ENCODE data around the gene ANKRD40CL. TPM values are rescaled to one million over a fixed set of nuclear protein-coding genes. Genes with fewer than 3 reads are reported as not detected.
A peak's percentile ranks its signal among the peaks of the same experiment; 100 is the strongest.

Gene ANKRD40CL
- total and polyA plus RNA-seq, 9 of the 15 experiments (the other 6 are each of a cell fraction or from before 2014, with no cell fraction given): not detected

DNA sequence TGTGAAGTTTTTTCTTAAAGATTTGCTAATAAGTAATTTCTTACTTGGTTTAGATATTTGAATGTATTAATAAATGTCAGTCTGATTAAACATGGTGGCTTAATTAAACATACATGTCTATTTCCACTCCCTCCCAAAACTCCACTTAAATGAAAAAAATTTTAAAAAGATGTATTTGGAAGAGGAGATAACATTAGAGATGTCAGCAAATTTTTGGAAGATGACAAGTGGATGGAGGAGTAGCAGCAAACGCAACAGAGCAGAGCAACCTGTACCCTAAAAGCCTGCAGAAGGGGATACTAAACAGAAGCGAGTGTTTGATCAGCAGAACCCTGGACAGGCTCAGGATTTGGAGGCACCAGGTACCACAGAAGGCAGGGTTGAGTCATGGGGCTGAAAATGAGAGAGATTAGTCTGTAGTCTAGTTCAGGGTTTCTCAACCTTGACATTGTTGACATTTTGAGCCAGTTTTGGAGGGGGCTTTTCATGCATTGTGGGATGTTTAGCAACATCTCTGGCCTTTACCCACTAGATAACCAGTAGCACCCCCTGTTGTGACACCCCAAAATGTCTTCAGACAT is 30.1 kb downstream of the ANKRD40CL start:
- Histone ChIP-seq H4K20me1 (replicated peaks; ENCODE audit: control insufficient read depth, insufficient read depth, low read length) (peaks cover 1% of the 10 kb centered on the region; the same call in 1 of the 2 replicates), H3K4me3 (no peak overlapping the region), H3K9me1 (ENCODE audit: control insufficient read depth, insufficient read depth, low read length) (no peaks in the 10 kb centered on the region), H2AFZ (ENCODE audit: low read depth, low read length) (no peak overlapping the region), H3K79me2 (ENCODE audit: control insufficient read depth, insufficient read depth, low read length) (peaks cover 91% of the 10 kb centered on the region), H3K9ac (ENCODE audit: insufficient read depth in 1 of 2, low read depth in 2 of 2, low read length in 2 of 2) (no peak overlapping the region), H3K36me3 (ENCODE audit: control insufficient read depth, insufficient read depth, low read length) (peaks cover 79% of the 10 kb centered on the region), H3K27ac (ENCODE audit: extremely low read depth, low read depth, low read length) (no peak overlapping the region), H3K9me3 (replicated peaks; ENCODE audit: control insufficient read depth, insufficient read depth, low read depth, low read length) (no peaks in the 10 kb centered on the region), H3K27me3 (ENCODE audit: control insufficient read depth in 2 of 2, insufficient read depth in 2 of 2, low read length in 2 of 2) (no peaks in the 10 kb centered on the region), H3K4me1 (replicated peaks in 1 of 2; ENCODE audit: control insufficient read depth in 2 of 2, insufficient read depth in 2 of 2, low read length in 2 of 2) (no peaks in the 10 kb centered on the region), H3K4me2 (ENCODE audit: insufficient read depth, low read length) (no peak overlapping the region)
- in situ Hi-C loops (cut with MboI) (no loop called here), intact Hi-C loops (cut with micrococcal nuclease) (no loop called here)
- DNase-seq (ENCODE audit: extremely low read depth in 1 of 4, low spot score in 3 of 4) (no peak), FAIRE-seq (no peak), ATAC-seq (no peak)
- ChIA-PET CTCF (ENCODE audit: low intra/inter-chr PET ratio) (no interaction called here), POLR2A (no interaction called here)
- TF ChIP-seq C11orf30 (IDR thresholded peaks at IDR 0.05; ENCODE audit: low read depth): peak; percentile 52
- TF ChIP-seq ZNF316 (IDR thresholded peaks at IDR 0.05): peak; percentile 67
- TF ChIP-seq, protein P1, sequence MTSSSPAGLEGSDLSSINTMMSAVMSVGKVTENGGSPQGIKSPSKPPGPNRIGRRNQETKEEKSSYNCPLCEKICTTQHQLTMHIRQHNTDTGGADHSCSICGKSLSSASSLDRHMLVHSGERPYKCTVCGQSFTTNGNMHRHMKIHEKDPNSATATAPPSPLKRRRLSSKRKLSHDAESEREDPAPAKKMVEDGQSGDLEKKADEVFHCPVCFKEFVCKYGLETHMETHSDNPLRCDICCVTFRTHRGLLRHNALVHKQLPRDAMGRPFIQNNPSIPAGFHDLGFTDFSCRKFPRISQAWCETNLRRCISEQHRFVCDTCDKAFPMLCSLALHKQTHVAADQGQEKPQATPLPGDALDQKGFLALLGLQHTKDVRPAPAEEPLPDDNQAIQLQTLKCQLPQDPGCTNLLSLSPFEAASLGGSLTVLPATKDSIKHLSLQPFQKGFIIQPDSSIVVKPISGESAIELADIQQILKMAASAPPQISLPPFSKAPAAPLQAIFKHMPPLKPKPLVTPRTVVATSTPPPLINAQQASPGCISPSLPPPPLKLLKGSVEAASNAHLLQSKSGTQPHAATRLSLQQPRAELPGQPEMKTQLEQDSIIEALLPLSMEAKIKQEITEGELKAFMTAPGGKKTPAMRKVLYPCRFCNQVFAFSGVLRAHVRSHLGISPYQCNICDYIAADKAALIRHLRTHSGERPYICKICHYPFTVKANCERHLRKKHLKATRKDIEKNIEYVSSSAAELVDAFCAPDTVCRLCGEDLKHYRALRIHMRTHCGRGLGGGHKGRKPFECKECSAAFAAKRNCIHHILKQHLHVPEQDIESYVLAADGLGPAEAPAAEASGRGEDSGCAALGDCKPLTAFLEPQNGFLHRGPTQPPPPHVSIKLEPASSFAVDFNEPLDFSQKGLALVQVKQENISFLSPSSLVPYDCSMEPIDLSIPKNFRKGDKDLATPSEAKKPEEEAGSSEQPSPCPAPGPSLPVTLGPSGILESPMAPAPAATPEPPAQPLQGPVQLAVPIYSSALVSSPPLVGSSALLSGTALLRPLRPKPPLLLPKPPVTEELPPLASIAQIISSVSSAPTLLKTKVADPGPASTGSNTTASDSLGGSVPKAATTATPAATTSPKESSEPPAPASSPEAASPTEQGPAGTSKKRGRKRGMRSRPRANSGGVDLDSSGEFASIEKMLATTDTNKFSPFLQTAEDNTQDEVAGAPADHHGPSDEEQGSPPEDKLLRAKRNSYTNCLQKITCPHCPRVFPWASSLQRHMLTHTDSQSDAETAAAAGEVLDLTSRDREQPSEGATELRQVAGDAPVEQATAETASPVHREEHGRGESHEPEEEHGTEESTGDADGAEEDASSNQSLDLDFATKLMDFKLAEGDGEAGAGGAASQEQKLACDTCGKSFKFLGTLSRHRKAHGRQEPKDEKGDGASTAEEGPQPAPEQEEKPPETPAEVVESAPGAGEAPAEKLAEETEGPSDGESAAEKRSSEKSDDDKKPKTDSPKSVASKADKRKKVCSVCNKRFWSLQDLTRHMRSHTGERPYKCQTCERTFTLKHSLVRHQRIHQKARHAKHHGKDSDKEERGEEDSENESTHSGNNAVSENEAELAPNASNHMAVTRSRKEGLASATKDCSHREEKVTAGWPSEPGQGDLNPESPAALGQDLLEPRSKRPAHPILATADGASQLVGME (CRISPR knock-in tag; IDR thresholded peaks at IDR 0.05): no peak
- BruUV-seq (replicated peaks): no TSS peak
- WGBS (ENCODE audit: insufficient coverage, low coverage, missing lambda C conversion rate): 96% methylated on average over 2 of the region's 2 CpGs

All from K562 (cell line).